Measurements from ENCODE around the gene IL20RB.
A peak's percentile ranks its signal among the peaks of the same experiment; 100 is the strongest.

IL20RB gene, protein sequence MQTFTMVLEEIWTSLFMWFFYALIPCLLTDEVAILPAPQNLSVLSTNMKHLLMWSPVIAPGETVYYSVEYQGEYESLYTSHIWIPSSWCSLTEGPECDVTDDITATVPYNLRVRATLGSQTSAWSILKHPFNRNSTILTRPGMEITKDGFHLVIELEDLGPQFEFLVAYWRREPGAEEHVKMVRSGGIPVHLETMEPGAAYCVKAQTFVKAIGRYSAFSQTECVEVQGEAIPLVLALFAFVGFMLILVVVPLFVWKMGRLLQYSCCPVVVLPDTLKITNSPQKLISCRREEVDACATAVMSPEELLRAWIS

GRCh38 chr3:136957751-136958288 is at the start of gene IL20RB:
Gene IL20RB, plus strand, starts transcription at chr3:136957983. Its CDS starts 131 bp downstream, at chr3:136958114.
- DNase-seq (ENCODE audit: low spot score) = no peak

GRCh38 chr3:136908297-136908696 is 49.5 kb upstream of the IL20RB start:
- DNase-seq (ENCODE audit: low spot score) = no peak

DNA sequence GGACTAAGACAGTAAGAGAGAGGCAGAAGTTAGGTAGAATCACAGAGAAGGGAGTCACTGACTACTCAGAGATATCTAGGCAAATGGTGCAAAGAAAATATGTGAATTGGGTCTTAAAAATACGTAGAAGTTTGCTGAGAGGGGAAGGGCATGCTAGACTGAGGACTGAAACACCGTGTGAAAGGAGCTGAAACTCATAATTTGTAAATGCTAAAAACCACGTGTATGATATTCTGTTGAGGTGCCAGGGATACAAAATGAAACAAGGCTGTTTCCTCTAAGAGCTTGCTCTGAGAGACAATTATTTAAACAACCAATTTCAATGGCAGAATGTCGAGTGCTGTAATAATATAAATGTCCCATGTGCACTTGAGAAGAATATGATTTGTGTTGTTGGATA is 48.6 kb upstream of the IL20RB start:
- no peak for DNase-seq (ENCODE audit: low spot score)

- DNase-seq (ENCODE audit: low spot score) = no peak
Measured at GRCh38 chr3:136910697-136911096, 47.1 kb upstream of the IL20RB start.

GRCh38 chr3:136913168-136913567 is 44.6 kb upstream of the IL20RB start:
- no peak for DNase-seq (ENCODE audit: low spot score)

DNA sequence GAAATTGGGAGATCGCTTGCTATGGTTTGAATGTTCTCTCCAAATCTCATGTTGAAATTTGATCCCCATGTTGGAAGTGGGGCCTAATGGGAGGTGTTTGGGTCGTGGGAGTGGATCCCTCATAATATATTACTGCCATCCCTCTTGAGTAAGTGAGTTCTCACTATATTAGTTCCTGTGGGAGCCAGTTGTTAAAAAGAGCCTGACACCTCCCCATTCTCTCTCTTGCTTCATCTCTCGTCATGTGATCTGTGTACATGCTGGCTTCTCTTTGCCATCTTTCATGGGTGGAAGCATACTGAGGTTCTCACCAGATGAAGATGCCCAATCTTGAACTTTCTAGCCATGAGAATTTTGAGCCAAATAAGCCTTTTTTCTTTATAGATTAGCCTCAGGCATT is 43.0 kb upstream of the IL20RB start:
- no peak for DNase-seq (ENCODE audit: low spot score)

DNA sequence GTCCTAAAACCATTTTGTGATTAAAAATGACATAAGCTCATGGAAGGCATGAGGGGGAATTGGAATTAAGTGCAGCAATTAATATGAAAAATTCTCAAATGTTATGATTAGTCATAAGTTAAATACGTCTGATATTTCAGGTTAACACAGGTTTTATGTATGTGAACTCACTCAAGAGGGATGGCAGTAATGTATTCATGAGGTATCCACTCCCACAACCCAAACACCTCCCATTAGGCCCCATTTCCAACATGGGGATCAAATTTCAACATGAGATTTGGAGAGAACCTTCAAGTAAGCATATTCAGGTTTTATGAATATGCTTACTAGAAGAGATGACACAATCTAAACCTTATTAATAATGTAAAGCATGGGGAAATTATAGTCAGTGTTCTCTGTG is 41.6 kb upstream of the IL20RB start:
- no peak for DNase-seq (ENCODE audit: low spot score)

DNA sequence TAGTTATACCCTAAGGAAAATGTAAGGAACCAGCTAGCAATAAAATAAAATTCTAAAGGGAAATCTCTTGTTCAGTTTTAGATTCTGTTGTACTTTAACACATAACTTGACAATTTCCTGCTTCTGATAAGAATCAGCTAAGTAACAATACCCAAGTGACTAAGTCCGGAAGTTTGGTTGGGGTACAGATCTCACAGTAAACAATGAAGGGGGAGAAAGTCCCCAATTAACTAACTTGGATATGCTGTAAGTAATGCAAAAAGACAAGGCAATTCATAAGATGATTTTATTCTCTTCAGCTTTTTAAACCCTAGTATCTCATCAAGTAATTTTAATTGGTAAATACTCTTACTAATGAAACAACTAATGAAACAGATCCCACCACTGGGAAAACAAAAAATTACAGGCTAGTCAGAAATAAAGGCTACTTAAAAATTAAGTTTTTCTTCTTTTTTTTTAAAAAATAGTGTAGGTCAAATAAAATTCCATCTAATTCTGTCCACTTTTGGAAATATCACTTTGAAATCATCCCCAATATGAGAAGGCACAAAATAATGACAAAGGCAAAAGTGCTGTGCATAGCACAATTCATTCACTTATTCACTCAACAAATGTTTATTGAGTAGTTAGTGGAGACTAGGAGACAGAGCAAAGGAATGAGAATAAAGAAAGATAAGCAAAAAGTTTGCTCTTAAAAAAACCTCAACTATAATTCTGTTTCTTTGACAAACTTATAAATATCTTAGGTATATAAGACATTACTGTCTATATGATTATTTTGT is 37.8 kb upstream of the IL20RB start:
- no peak for DNase-seq (ENCODE audit: low spot score)

DNA sequence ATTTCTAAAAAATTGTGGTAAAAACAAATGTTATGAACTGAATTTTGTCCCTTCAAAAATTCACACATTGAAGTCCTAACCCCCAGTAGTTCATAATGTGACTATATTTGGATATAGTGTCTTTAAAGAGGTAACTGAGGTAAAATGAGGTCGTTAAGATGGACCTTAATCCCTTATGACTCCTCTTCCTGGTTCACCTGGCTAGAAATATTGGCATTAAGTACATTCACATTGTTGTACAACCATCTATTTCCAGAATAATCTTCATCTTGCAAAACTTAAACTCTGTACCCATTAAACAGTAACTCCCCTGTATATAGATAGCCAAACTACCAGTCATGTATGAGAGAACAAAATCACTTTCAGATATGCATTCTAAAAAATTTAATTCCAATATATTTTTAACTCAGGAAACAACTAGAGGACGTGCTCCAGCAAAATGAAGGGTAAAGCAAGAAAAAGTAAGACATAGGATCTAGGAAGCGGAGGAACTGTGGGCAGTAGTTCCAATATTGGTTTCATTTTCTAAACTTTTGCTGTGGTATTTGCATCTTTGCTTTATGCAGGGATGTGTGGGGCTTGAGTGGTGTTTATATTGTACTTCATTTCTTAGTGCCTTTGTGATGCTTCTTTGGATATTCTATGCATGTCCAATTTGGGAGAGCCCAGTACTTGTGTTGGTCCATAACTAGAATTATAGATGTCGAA is 36.7 kb upstream of the IL20RB start:
- no peak for DNase-seq (ENCODE audit: low spot score)

GRCh38 chr3:136925425-136926190 is 32.2 kb upstream of the IL20RB start:
- DNase-seq (ENCODE audit: low spot score) = no peak

GRCh38 chr3:136928240-136928639 is 29.5 kb upstream of the IL20RB start:
- DNase-seq (ENCODE audit: low spot score) = no peak

DNA sequence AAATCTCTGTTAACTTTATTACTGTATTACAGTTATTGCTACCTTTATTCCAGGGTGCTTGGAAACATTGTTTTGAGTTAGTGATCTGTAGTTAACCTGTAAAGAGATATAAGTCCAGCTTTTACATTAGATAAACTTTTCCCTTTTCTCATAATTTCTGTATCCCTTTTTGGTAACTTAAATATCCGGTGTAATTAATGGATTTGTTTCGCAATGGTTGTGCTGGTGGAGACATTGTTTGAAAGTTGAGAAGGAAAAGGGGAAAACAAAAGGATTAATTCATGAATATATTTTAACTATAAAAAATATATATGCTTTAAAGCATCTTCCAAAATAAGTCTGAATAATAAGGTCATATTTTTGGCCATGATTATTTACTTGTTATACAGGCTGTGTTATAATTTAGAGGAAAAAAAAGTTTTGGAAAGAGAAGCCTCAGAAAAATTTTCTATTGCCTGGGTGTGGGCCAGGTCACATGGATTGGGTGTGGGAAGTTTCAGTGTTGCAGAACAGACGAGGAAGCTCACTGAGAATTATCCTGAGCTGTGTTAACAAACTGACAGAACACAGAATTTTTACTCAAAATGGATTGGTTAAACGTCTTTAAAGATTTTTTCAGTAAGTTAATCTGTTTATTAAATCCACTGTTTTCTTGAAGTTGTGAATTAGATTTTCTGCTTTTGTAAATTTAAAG is 27.7 kb upstream of the IL20RB start:
- peak; percentile 28 for DNase-seq (ENCODE audit: low spot score)

DNA sequence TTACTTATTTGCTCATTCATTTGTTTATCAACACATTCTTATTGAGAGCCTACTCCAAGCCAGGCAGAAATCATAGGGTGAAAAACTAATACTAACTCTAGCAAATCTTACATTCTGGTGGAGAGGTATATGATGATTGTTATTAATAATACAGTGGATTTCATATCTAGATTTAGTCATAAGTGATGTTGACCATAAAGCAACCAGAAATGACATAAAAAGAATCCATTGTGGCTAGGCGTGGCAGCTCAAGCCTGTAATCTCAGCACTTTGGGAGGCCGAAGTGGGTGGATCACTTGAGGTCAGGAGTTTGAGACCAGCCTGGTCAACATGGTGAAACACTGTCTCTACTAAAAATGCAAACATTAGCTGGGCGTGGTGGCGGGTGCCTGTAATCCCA is 26.2 kb upstream of the IL20RB start:
- DNase-seq (ENCODE audit: low spot score) = no peak

GRCh38 chr3:136932523-136932922 is 25.3 kb upstream of the IL20RB start:
- DNase-seq (ENCODE audit: low spot score) = no peak

- DNase-seq (ENCODE audit: low spot score) = no peak
Measured at GRCh38 chr3:136932978-136933772, 24.6 kb upstream of the IL20RB start.

DNA sequence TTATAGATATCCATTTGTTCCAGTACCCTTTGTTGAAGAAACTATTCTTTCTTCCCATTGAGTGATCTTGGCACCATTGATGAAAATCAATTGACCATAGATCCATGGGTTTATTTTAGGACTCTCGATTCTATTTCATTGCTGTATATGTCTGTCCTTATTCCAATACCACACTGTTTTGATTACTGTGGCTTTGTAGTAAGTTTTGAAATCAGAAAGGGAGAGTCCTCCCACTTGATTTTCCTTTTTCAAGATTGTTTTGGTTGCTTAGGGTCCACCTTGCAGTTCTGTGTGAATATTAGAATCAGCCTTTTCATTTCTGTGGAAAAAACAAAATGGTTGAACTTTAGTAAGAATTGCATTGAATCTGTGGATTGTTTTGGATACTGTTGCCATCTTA is 20.6 kb upstream of the IL20RB start:
- DNase-seq (ENCODE audit: low spot score) = no peak

- no peak for DNase-seq (ENCODE audit: low spot score)
Measured at GRCh38 chr3:136937851-136938250, 19.9 kb upstream of the IL20RB start.

DNA sequence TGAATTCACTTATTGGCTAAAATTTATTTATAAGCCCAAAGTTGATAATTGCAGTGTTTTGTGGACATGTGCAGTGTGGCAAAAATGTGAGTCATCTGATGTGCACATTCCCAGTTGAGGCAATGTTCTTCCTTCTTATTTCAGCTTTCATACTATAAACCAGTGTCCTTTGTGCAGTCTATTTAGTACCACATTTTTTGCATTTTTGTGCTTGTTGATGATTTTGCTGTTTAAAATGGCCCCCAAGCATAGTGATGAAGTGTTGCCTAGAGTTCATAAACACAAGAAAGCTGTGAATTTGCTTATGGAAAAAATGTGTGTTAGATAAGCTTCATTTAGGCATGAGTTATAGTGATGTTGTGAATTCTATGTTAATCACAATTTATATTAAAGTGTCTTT is 19.4 kb upstream of the IL20RB start:
- no peak for DNase-seq (ENCODE audit: low spot score)

DNA sequence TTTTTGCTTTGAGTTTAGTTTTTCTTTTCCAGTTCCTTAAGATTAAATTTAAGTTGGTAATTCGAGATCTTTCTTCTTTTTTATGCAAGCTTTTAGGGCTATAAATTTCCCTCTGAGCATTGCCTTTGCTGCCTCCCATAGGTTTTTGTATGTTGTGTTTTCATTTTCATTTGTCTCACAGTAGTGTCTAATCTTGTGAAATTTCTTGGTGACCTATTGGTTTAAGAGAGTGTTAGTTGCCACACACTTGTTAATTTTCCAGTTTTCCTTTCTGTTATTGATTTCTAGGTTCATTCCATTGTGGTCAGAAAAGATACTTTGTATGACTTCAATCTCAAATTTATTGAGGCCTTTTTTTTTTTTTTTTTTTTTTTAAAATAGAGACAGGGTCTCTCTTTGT is 18.3 kb upstream of the IL20RB start:
- DNase-seq (ENCODE audit: low spot score) = no peak

DNA sequence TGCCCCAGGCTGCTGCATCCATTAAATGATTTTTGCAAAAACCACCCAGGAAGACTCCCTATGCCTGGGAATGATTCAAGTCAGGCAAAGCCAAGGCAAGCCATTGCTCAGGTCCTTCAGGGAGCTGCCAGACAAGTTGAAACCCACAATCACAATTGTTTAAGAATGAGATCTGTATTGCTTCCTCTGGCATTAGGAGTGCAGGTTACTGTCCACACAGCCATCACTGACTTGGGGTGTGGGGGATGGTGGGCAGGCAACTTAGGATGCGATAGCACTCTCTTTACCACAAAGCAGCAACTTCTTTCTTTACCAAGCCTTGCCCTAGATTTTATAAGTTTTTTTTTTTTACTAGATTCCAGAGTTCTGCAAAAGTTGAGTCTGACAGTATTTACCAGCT is 15.0 kb upstream of the IL20RB start:
- DNase-seq (ENCODE audit: low spot score) = no peak
